GM21526 (cell line): Measurements from ENCODE around the gene CEACAM1.
A peak's percentile ranks its signal among the peaks of the same experiment; 100 is the strongest.
"Not testable (repeated sequence)": the region's sequence is repeated elsewhere in the genome, so short reads cannot be mapped to it uniquely, and the experiment has no call there.

Experiments
- ATAC-seq: cut with Tn5 transposase; IDR thresholded peaks from one replicate; pipeline ENCODE4 v1.9.1; 2021; ENCODE audit warnings: moderate library complexity; ENCODE audit not compliant: unreplicated experiment, low FRiP score

Gene CEACAM1

DNA sequence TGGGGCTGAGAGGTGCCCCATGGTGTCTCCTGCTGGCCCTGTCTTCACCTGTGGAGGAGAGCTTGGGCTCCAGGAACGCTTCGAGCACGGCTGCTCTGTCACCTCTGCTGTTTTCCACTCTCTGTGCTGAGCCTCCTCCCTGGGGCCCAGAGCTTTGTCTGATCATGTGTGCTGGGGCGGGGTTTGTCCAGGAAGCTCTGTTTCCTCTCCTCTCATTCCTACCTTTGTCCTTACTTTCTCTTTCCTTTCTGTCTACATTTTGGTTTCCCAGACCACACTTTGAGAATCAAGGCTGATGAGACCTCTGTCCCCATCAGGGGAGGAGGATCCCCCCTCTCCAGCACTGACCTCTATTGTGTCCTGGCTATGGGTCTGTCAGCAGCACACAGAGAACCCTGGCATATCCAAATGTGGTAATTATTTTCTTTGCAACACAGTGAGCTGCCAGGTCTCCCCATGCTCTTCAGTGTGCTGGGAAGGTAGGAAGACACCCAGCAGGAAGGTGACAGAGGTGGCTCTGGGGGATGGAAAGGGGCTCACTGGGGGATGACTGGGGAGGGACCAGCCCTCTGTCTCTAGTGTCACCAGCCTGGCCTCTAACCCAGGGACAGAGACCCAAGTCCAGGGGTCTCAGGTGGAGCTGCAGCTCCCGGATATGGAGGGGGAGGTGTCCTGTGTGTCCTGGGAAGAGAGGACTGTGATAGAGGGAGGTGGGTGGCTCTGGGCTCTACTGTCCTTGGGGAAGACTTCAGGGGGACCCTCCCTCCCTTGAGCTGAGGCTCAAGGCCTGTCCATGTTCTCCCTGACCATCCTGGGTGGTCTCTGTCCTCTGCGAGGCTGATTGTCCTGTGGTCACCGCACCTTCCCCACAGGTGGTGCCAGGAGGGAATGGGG is at the start of gene CEACAM1:
TSS of gene CEACAM1 (minus strand) at position 128 of the 894 bp plus-strand sequence. CDS start at position 21, 107 bp downstream.
- no peak for ATAC-seq

DNA sequence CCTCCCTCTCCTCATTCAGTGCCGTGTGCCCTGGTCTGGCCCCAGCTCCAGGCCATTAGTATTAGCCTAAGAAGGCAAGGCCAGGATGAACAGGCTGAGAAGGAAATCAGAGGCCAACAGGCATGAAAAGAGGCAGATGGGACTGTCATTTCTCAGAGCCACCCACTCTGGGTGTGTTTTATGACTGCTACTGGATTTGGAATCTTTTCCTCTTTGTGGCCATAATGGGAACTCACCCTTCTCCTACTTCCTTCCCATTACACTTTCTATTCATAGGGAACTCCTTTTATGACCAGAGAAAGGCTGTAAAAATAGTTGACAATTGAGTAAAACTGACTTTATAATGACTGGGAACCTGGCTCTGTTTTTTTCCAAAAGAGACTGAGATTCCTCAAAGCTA is 48.7 kb upstream of the CEACAM1 start:
- ATAC-seq, result no peak

GRCh38 chr19:42576241-42576640 is 48.0 kb upstream of the CEACAM1 start:
- ATAC-seq, result no peak

- no peak for ATAC-seq
Observed at GRCh38 chr19:42573642-42574041, 45.4 kb upstream of the CEACAM1 start.

DNA sequence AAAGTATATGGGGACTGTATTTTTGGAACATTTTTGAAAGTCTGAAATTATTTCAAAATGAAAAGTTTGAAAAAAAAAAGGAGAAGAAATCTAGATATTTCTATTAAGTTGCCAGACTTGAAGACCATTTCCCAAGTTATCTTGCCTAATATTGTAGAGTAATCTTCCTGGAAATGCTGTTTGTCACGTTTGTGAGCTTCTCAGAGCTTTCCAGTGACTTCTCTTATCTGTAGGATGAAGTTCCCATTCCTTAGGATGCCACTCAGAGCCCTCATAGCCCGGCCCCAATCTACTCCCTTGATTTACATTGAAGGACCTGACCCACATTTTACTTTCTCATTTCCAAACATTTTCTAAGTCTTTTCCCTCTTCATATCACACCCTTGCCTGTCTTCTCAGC is 42.8 kb upstream of the CEACAM1 start:
- ATAC-seq, result no peak

DNA sequence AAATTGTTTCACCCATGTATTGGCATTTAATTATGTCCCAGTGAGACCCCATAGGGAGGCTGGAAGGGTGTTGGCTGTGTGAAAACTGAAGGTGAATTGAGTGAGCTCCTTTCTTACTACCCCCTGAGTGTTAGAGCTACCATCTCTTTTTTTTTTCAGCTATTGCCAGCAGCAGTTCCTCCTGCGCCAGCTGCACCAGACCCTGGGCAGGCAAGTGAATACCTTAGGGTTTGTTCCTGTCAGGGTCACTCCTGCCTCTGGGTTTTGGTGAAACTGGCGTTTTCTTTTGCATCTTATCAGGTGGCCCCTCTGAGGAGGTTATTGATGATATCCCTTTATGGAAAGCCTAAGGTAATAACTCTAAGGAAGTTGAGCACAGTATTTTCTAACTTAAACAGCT is 40.9 kb upstream of the CEACAM1 start:
- no peak for ATAC-seq

DNA sequence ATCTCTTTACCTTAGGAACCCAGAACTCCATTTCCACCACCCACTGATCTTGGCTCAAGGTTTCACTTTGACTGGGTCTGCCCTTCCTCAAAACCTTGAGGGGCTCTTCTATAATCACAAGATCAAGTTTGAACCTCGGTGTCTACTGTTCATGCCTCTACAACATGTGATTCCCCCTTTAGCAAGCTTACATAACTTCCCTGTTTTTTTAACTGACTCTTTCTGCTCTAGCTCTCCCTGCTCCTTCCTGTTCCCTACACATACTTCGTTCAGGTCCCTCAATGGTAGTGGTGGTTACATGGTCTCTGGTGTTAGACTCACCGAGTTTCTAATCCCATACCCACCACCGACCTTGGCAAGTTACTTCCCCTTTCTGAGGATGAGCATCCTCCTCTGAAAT is 39.7 kb upstream of the CEACAM1 start:
- no peak for ATAC-seq

DNA sequence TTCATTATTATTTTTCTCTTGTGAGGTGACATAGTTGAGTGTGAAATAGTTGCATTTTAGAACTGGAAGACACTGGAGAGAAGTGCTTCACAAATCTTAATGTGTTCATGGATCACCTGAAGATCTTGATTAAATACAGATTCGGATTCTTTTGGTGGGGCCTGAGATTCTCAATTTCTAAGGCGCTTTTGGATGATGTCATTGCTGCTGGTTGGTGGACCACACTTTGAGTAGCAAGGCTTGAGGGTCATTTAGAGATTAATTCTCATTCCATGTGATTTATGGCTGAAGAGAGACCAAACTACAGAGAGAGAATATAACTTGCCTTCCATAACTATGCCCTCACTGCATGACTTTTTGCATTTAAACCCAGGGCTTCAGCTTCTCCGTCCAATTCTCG is 39.3 kb upstream of the CEACAM1 start:
- no peak for ATAC-seq

DNA sequence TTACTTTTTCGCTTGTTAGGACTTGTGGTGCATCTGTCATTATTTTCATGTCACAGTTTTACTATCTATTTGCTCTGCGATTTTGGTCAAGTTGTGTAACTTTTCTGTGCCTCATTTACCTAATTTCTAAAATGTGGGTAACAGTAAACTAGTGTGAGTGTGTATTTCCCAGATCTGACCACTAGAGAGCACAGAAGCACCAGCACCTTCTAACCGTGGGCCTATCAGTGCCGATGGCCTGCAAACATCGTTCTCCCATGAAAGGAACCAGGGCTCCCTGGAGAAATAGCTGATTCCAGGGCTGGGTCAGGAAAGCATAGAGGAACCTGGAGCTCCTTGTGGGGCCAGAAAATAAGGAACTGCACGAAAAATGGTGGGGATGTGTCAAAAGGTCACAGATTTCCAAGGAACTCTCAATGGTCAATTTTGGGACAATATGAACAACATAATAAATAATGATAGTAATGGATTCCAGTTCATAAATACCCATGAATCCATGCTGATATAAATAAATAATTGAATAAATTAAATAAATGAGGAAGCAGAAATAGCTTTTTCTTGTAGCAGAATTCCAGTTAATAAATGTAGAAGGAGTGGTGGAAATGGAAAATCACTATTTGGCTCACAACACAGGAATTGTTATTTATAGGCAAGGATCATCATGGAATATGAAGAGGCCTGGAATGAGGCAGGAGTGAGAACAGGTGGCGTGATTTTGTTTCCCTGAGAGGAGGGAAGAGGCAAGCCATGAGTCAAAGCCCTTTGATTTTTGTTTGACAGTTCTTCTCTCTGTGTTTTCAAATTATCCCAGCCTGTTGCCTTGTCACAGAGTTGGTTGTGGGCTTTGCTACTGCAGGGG is 35.3 kb upstream of the CEACAM1 start:
- peak; percentile 59 for ATAC-seq

- ATAC-seq, result no peak
Observed at GRCh38 chr19:42561512-42561911, 33.2 kb upstream of the CEACAM1 start.

DNA sequence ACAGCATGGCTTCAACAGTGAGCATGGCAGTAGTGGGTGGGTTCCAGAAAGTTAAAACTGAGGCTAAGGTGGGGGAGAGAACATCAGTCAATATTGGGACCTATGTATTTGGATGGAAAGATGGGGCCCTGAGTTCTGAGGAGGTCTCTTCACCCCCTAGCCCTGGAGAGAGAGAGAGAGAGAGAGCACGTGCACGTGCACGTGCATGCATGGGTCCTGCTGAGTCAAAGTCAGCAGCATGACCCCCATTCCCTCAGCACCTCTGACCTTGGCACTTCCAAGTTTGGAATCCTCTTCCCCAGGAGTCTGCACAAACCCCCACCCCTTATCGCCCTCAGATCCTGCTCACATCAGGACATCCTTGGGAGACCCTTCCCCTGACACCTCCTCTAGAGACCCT is 32.5 kb upstream of the CEACAM1 start:
- no peak for ATAC-seq

- ATAC-seq, result no peak
Observed at GRCh38 chr19:42558450-42559150, 30.3 kb upstream of the CEACAM1 start.

- not testable (repeated sequence) for ATAC-seq
Observed at GRCh38 chr19:42557386-42557871, 29.1 kb upstream of the CEACAM1 start.

- ATAC-seq, result no peak
Observed at GRCh38 chr19:42555801-42556200, 27.5 kb upstream of the CEACAM1 start.

DNA sequence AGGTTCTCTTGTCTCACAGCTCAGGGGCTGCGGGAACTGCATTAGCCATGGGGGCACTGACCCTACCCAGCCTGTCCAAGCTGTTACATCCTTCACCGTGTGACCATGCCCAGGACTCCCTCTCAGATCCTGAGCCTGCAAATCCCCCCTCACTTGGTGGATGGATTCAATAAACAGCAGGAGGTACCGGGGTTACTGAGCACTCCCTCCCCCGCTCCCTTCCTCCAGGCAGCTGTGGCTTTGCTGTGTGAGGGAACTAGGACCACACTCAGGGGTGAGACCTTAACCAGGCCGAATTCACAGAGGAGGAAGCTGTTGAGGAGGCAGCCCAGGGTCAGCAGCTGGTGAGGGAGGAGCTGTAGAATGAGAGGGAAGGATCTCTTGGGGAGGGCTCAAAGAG is 27.0 kb upstream of the CEACAM1 start:
- no peak for ATAC-seq

DNA sequence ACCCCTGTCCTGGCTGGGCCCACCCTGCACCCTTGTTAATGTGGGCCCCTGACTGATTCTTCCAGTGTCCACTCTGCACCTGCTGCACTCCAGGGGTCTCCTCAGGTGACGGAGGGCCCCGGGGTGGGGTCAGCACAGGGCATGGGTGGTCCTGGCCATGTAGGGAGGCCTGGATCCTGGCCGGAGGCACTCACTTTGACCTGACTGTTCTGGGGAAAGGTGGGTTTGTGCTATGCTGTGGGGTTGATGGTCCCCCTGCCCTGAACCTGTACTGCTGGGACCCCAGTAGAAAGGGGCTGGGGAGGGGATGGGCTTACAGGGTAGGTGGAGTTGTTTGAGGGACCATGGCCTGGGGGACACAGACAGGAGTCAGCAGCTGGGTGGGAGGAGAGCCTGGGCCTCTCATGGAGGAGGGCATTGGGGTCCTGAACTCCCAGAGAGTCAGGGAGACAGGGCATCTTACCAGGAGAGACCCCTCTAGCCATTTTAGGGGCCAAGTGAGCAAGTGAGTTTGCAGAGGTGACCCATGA is 25.8 kb upstream of the CEACAM1 start:
- no peak for ATAC-seq

DNA sequence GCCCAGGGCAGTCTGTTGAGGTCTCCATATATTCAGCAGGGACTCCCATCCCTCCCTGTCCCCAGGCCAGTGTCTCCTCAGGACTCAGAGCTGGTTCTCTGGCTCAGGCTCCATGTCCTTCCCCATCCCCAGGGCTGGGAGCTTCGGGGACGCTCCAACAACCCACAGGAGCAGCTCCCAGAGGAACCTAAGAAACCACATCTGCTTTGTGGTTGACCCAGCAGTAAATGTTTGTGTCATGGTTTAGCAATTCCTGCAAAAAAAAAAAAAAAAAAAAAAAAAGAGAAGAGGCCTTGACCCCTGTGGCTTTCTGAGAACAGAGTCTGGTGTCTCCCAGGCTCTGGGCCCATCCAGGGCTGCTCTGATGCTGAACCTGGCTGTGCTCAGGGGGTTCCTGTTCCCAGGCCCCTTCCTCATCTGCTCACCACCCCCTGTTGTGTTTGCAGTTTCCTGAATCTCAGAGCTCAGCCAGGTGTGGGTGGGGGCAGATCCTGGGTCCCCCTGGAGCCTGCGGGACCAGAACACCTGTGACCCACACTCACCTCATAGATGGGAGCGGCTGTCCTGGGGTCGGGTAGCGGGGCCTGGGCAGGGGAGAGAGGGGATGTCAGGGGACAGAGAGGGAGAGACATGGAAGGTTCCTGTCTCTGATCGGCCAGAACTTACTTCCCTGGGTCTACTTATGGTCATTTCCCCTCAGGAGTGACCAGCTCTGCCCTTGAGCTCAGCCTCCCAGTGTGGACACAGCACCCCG is 25.2 kb upstream of the CEACAM1 start:
- ATAC-seq, result no peak

DNA sequence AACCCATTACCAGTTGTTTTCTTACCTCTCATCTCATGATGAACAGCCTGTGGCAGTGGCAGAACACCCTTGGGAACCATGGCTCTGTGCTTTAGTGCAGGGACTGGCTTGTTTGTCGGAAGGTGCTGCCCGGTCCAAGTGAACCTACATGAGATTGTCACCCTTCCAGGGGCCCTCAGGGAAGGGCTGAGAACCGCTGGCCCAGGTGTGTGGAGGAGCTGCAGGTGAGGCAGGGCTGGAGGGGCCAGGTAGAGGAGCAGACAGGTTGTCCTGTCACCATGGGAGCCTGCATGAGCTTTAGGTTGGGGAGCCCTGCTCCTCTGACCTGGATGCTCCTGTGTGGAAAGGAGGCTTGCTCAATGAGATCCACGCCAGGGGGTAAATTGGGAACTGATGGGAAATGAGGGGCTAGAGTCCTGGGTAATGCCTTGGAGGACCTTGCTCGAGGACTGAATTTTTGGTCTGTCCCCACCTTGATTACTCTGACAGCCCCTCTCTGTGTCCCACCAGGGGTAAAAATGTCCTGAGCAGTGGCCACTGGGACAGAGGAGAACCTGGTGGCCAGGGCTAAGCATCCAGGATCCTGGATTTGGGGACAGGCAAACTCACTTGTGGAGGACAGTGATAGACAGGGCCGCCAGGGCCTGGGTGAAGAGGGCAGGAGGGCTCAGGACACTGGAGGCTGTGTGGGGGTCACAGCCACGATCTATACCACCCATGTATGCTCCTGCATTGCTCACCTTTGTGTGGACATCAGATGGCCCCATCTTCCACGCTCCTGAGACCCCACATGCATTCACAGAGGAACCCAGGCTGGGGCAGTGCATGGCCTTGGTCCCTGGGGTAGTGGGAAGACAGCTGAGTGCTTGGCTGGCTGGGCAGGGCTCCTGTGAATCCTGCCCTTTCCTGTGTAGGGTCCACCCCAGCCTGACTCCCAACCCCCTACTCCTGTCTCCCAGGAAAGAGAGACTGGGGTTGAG is 24.1 kb upstream of the CEACAM1 start:
- no peak for ATAC-seq

- ATAC-seq, result not testable (repeated sequence)
Observed at GRCh38 chr19:42550521-42550920, 22.2 kb upstream of the CEACAM1 start.
